Sciatic nerve (tissue), 2 donors: Measurements from ENCODE around the gene CBX4. TPM values are rescaled to one million over a fixed set of nuclear protein-coding genes. Genes with fewer than 3 reads are reported as not detected.

Source experiments
- ATAC-seq: fragments of 200-7000 bp; cut with Tn5 transposase; one replicate; pipeline ENCODE4 v1.9.1; 2020; ENCODE audit warnings: mild to moderate bottlenecking, moderate library complexity
- DNase-seq: peaks from one replicate; pipeline ENCODE4 v3.0.0-alpha.2; 2020; ENCODE audit warnings: low spot score
- intact Hi-C: fragments of 100-400 bp; cut with DNase I; formaldehyde crosslinking; loops from one replicate; pipeline ENCODE4 v1.14.2; 2022
- total RNA-seq: library from RNA; stranded (reverse); fragmentation: NEBNext Ultra II Directional; extraction: Animal tissue kit (Norgen Biotek cat#: 25700); gene quantifications from one replicate; pipeline ENCODE4 v1.2.1, GENCODE V29; 2021
- donor health status: DM: no; HTN: no; CAD: no.
- donor health status: DM: no; HTN: no; CAD: no.

CBX4 gene
- total RNA-seq, 1 donor from 2014 or later, result 16.8 TPM

DNA sequence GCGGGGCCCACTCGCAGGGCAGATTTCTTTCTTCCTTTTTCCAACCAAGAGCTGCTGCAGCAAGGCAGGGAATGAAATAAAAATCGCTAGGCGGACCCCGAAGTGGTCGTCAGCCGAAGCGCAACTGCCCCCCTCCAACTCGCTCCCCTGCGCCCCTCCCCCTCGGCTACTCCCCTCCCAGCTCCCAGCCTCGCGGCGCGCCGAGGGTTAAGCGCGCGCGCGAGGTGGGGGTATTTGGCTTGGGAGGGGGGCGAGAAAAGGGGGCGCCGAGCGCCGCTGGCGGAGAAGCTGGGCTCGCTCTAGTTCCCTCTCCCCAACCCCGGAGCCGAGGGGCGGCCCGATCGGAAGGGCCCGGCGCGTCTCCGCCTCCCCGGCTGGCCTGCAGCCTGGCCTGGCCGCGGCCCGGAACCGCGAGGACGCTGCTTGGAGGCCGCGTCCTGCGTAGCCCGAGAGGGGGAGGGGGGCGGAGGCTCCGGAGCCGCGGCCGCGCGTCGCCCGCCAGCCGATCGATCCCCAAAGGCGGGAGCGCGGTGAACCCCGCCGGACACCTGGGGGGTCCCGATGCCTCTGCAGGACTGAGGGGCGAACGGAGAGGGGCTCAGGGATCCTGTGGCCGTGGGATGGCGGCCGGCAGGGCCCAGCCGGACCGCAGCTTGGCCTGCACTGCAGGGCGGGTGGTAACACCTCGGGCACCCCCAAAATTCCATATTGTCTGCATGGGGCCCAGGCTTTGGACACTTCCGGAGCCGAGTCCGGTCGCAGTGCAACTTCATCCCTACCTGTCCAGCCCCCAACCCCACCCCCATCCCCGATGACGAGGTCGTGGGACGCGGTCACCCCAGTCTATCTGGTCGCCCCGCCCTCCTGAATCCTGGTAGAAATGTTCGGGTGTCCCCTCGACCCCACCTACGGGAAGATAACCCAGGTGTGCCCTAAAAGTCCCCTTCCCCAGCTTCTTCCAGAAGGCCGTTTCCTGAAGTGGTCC lies 4.9 kb upstream of the CBX4 start:
- DNase-seq, result peak; percentile 82
- intact Hi-C loops, result loop anchor here (5.0 to 10.0 kb wide), 2 partner anchors 52 to 141 kb away; no protein-coding TSS in a partner anchor

DNA sequence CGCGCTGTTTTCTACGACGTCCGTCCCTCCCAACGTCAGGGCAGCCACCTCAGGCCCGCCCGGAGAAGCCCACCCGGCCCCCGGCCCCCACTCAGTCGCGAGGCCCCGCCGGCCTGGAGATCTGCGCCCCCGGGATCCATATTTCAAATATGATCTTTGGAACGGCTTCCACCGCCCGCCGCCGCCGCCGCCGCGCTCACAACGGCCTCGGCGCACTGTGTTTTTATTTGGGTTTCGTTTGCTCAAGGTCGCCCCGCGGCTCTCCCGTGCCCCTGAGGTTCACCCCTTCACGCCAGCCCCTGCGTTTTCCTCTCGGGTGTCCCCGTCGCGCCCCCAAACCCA lies 4.2 kb upstream of the CBX4 start:
- intact Hi-C loops, result loop anchor here (5.0 to 10.0 kb wide), 2 partner anchors 51 to 141 kb away; no protein-coding TSS in a partner anchor
- ATAC-seq (no peak), DNase-seq (no peak)

More for the DNA sequence above, 4.9 kb upstream of the CBX4 start:
- ATAC-seq, result peak; percentile 72

GRCh38 chr17:79842656-79843473 lies 3.6 kb upstream of the CBX4 start:
- ATAC-seq, result no peak
- no peak for DNase-seq
- intact Hi-C loops, result loop anchor here (5.0 to 10.0 kb wide), 2 partner anchors 51 to 142 kb away; no protein-coding TSS in a partner anchor

DNA sequence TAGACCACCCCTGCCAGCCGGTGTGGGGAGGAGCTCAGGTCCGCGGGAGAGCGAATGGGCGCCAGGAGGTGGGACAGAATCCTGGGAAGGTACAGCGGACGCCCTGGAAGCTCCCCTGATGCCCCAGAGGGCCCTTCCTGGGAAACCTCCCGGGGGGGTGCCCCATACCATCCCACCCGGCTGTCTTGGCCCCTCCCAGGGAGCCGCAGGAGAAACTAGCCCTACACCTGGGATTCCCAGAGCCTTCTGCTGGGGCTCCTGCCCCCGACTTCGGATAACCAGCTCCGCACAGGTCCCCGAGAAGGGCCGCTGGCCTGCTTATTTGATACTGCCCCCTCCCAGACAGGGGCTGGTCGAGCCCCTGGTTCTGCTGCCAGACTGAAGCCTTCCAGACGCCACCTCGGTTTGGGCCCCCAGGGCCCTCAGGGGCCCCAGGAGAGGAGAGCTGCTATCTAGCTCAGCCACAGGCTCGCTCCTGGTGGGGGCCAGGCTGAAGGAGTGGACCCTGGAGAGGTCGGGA lies 3.0 kb upstream of the CBX4 start:
- intact Hi-C loops, result loop anchor here (5.0 to 10.0 kb wide), 2 partner anchors 50 to 143 kb away; no protein-coding TSS in a partner anchor
- ATAC-seq (no peak), DNase-seq (no peak)

DNA sequence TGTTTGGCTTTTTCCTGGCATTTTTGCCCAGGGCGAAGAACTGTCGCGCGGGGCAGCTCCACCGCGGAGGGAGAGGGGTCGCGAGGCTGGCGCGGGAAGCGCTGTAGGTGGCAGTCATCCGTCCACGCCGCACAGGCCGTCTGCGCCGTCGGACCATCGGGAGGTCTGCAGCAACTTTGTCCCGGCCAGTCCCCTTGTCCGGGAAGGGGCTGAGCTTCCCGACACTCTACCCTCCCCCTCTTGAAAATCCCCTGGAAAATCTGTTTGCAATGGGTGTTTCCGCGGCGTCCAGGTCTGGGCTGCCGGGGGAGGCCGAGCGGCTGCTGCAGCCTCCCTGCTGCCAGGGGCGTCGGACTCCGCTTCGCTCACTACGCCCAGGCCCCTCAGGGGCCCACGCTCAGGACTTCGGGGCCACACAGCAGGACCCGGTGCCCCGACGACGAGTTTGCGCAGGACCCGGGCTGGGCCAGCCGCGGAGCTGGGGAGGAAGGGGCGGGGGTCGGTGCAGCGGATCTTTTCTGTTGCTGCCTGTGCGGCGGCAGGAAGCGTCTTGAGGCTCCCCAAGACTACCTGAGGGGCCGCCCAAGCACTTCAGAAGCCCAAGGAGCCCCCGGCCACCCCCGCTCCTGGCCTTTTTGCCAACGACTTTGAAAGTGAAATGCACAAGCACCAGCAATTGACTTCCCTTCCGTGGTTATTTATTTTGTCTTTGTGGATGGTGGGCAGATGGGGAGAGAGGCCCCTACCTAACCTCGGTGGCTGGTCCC lies 2.3 kb upstream of the CBX4 start:
- DNase-seq, result no peak
- intact Hi-C loops, result loop anchor here (5.0 to 10.0 kb wide), 2 partner anchors 49 to 143 kb away; no protein-coding TSS in a partner anchor
- no peak for ATAC-seq

DNA sequence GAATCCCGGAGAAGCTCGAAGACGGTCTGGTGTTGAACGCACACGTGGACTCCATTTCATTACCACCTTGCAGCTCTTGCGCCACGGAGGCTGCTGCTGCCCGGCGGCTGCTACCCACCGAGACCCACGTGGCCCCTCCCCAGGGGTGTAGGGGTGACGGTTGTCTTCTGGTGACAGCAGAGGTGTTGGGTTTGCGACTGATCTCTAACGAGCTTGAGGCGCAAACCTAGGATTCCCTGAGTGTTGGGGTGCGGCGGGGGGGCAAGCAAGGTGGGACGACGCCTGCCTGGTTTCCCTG lies 1.7 kb upstream of the CBX4 start:
- DNase-seq, result no peak
- ATAC-seq, result no peak
- intact Hi-C loops, result loop anchor here (5.0 to 10.0 kb wide), 2 partner anchors 49 to 144 kb away; no protein-coding TSS in a partner anchor

DNA sequence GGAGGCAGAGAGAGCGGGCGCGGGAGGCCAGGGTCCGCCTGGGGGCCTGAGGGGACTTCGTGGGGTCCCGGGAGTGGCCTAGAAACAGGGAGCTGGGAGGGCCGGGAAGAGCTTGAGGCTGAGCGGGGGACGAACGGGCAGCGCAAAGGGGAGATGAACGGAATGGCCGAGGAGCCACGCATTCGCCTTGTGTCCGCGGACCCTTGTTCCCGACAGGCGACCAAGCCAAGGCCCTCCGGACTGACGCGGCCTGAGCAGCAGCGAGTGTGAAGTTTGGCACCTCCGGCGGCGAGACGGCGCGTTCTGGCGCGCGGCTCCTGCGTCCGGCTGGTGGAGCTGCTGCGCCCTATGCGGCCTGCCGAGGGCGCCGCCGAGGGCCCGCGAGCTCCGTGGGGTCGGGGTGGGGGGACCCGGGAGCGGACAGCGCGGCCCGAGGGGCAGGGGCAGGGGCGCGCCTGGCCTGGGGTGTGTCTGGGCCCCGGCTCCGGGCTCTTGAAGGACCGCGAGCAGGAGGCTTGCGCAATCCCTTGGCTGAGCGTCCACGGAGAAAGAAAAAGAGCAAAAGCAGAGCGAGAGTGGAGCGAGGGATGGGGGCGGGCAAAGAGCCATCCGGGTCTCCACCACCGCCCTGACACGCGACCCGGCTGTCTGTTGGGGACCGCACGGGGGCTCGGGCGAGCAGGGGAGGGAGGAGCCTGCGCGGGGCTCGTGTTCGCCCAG lies 1.2 kb upstream of the CBX4 start:
- DNase-seq (peak; percentile 86), ATAC-seq (peak; percentile 9)
- intact Hi-C loops, result loop anchor here (5.0 to 10.0 kb wide), 2 partner anchors 48 to 144 kb away; no protein-coding TSS in a partner anchor

GRCh38 chr17:79838522-79839274 lies 542 bp downstream of the CBX4 start:
- DNase-seq (peak; percentile 68), ATAC-seq (peak; percentile 14)
- intact Hi-C loops, result no loop called here

GRCh38 chr17:79837888-79838521 lies 1.2 kb downstream of the CBX4 start:
- ATAC-seq, result no peak

GRCh38 chr17:79836972-79837887 lies 2.0 kb downstream of the CBX4 start:
- peak; percentile 77 for DNase-seq
- ATAC-seq, result peak; percentile 10
- intact Hi-C loops, result no loop called here

More at GRCh38 chr17:79837888-79838521, 1.2 kb downstream of the CBX4 start:
- no peak for DNase-seq
- intact Hi-C loops, result no loop called here

DNA sequence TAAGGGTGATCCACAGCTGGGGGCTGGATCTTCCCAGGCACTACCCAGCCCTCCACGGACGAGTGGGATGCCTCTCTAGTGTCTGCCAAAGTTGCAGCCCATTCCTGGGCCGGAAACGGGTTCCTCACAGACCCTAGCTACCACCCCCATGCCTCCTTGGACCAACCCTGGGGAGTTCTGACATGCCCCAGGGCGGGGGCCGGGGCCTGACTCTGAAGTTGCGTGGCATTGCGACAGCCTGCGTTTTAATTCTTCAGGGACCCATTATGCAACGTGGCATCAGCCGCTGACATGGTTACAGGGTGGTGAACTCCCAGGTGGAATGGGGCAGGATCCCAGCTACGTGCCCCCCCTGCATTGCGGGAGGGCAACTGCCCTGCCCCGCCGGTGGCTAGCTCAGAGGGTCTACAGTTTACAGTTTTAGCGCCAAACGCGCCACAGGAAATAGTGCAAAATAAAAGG lies 2.7 kb downstream of the CBX4 start:
- intact Hi-C loops, result no loop called here
- ATAC-seq, result no peak
- no peak for DNase-seq

DNA sequence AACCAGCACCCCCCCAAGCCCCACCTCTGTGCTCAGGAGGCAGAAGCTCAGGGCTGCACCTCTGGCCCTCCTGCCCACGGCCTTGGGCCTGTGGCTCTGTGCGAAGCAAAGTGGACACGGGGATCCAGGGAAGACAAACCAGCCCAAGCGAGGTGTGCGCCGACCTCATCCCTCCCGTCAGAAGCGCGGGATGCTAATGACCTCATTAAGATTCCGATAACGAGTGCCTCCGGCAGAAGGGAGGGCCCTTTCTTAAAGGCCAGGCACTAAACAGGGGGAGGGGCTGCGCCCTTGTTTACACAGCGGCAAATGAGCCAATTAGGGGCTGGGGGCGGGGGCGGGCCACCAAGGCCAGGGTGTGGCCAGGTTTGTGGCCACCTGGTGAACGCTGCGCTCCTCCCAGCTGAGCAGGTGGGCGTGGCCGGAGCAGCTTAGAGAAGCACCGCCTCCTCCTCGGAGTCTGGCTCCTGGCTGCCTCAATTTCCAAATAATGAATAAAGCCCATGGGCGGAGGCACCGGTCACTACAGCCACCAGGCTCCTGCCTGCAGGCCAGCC lies 3.2 kb downstream of the CBX4 start:
- DNase-seq, result no peak
- ATAC-seq, result no peak
- intact Hi-C loops, result no loop called here

GRCh38 chr17:79835470-79835899 lies 3.8 kb downstream of the CBX4 start:
- DNase-seq (no peak), ATAC-seq (no peak)
- intact Hi-C loops, result no loop called here

DNA sequence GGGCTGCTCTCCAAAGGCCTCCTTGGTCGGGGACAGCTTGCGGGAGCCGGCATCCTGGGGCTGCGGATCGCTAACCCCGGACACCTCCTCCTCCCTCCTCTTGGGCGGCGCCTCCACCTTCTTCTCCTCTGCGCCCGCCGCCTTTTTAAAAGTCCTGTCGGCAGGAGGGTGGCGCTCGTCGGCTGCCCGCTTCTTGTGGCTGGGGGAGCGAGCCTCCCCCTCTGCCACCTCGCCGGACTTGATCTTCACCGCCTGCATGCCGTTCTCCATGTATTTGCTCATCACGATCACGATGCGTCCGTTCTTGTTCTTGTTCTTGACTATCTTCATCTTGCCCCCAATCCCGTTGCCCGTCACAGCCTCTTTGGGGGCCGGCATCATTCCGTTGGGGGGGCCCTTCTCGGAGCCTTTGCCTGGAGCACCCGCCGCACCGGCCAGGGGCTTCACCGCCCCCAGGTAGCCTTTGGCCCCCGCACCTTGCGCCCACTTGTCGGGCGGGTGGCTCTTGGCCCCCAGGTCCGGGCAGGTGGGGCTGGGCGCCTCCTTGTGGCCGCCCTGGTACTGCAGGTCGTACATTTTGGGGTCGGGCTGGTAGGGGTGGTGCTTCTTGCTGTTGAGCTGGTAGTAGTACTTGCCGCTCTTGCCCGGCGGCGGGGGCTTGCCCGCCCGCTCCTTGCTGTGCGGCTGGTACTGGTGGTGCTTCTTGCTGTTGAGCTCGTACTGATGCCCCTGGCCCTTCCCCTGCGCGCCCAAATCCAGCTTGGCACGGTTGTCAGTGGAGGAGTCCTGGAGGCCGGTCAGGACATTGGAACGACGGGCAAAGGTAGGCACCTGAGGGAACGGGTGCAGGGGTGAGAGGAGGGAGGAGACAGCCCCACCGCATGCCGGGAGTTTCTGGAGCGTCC lies 4.4 kb downstream of the CBX4 start:
- intact Hi-C loops, result no loop called here
- ATAC-seq (no peak), DNase-seq (no peak)
